GM19395 (cell line): ENCODE results near the gene SIX4.
"Not testable (repeated sequence)": the region's sequence is repeated elsewhere in the genome, so short reads cannot be mapped to it uniquely, and the experiment has no call there.

Experiments used
- ATAC-seq: cut with Tn5 transposase; IDR thresholded peaks from one replicate; pipeline ENCODE4 v1.9.1; 2021; ENCODE audit warnings: mild to moderate bottlenecking, moderate library complexity; ENCODE audit not compliant: unreplicated experiment

Gene SIX4

DNA sequence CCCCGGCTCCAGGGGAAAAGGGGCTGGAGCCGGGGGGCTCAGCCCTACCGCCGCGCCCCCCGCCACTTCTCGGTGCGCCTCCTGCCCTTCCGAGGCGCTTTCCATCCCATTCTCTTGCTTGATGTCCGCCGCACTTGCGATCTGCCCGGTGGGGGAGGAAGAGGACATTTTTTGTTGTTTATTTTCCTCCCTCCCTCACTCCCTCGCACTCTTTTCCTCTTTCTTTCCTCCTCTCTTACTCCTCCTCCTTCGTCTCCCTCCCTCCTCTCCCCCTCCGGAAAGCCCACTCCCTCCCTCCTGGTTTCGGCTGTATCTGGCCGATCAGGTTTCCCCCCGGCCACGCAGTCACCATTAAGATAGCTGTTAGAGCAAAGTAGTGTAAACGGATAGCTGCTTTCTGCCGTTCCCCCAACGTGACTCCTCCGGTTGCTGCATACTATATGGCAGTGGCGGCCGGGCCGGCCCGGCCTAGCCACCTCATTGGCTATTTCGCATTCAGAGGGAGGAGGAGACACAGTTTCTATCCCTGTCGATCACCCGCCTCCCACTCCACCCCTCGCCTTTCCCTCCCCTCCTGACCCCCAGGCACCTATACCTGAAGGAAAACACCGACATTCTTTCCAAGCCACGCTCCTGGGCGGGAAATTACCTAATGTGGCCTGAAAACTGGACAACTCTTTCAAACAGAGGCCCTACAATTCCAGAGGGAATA lies at the start of gene SIX4:
Gene SIX4, minus strand, starts transcription at position 445 of the 712 bp plus-strand sequence. Its CDS starts 277 bp downstream, at position 168.
- ATAC-seq: no peak

- ATAC-seq: peak; percentile 75
Measured at GRCh38 chr14:60773558-60773957, 49.4 kb upstream of the SIX4 start.

DNA sequence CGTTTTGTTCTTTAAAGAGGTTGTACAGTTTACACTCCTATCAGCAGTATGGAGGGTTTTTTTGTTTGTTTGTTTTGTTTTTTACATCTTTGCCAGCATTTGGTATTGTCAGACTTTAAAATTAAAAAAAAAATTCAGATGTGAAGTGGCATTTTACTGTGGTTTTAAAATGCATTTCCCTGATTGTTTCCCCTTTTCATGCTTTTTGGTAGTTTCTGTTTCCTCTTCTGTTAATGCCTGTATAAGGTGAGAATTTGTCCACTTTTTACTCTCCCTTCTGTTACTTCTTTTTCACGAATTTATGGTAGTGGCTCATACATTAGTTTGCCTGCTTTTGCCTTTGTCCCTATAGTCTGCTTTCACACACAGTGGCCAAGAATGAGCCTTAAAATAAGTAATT lies 47.0 kb upstream of the SIX4 start:
- no peak for ATAC-seq

- ATAC-seq: no peak
Measured at GRCh38 chr14:60768602-60769001, 44.5 kb upstream of the SIX4 start.

DNA sequence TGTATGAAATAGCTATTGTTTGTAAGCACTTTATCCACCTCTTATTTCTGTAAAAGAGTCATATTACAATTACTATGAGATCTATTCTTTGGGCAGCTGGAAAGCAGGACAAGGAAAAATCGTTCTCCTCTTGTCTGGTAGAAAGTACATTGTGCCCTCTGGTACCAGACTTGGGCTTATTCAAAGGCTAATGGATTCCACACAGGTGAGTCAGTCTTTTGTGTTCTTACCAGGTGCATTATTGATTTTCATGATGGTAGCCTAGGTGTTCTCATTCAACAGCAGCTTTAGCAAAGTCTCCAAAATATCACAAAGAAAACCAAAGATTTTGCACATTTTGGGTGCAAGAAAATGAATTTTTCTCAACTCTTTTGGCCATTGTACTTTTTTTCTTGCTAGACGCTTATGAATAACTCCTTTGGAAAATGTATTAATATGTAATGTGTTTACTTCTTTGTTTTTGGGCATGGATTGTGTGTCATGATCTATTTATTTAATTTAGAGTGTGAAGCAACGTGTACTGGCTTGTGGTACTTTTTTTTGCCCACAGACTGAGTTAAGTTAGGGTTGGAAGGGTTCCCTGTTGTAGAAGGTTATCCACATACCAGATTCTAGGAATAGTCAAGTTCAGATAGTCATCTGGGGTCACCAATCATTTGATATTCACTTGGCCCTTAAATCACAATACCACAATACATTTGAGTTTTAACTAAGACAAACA lies 36.7 kb upstream of the SIX4 start:
- ATAC-seq: no peak

DNA sequence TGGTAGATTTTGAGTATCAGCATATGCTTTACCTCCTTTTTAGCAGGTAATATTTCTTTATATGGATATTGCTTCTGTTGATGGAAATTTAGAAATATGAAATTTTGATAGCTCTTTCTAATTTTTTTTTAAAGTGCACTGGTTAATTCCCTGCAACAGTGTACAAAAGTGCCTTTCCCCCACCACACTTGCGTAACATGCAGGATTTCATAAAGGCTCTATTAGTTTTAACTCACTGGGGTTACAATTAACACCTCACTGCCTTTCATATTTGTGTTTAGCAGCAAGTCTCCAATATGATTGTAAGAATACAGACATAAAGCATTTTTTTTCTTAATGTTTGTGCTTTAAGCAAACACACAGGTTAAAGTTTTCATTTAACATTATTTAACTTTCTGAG lies 36.1 kb upstream of the SIX4 start:
- ATAC-seq: no peak

DNA sequence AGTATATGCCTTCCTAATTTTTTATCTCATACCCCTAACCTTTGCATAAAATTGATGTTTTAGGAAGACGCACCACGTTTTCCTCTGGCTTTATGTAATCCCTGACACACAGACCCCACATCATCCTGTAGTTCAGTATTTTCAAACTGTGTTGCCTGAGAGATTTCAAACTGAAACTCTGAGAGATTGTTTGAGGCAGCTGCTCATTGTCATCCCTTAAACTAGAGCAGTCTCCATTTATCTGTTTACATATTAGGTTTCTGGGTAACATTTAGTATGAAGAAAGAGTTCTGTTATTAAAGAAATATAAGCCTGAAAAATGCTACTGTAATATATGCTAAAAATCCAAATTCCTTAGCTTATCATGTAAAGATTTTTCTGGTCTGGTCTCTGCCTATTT lies 34.7 kb upstream of the SIX4 start:
- peak; percentile 49 for ATAC-seq

GRCh38 chr14:60757567-60758002 lies 33.4 kb upstream of the SIX4 start:
- ATAC-seq: no peak

- ATAC-seq: no peak
Measured at GRCh38 chr14:60756847-60757246, 32.7 kb upstream of the SIX4 start.

GRCh38 chr14:60753264-60754119 lies 29.3 kb upstream of the SIX4 start:
- peak; percentile 98 for ATAC-seq

- ATAC-seq: no peak
Measured at GRCh38 chr14:60744566-60744965, 20.4 kb upstream of the SIX4 start.

GRCh38 chr14:60738843-60739508 lies 14.8 kb upstream of the SIX4 start:
- no peak for ATAC-seq

DNA sequence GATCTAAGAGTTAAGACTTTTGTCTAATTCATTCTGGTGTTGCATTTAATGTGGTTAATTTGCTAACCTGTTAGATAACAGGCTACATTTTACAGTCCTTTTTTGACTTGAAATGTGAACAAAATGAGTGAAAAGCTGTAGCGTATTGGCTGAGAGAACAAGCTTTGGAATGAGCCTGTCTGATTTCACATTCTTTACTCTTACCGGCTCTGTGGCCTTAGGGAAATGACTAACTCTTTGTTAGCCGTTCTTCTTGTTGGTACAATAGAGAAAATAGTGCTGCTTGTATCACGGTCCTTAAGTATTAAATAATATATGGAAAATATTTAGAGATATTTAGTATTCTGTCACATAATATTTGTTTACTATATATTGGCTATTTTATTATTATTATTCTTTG lies 12.3 kb upstream of the SIX4 start:
- no peak for ATAC-seq

DNA sequence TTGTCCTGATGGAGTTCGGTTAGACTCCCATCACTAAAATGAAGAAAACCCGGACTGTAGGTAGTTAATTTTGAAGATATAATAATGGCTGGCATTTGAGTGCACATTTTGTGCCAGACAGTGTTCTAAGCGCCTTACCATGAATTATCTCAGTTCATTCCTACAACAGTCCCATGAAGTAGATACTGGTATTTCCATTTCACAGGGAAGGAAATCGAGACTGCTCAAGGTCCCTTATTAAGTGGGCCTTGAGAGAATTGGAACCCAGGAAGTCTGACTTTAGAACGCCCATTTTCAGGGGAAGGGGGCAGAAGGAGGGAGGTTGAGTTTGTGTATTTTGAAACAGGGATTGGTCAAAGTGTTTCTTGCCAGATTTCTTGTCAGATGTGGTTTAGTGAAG lies 11.3 kb upstream of the SIX4 start:
- ATAC-seq: no peak

- peak; percentile 96 for ATAC-seq
Measured at GRCh38 chr14:60734465-60735242, 10.5 kb upstream of the SIX4 start, which contains the start of gene MNAT1. Gene MNAT1 (plus strand): TSS chr14:60734761. CDS start chr14:60734863, 102 bp downstream.

DNA sequence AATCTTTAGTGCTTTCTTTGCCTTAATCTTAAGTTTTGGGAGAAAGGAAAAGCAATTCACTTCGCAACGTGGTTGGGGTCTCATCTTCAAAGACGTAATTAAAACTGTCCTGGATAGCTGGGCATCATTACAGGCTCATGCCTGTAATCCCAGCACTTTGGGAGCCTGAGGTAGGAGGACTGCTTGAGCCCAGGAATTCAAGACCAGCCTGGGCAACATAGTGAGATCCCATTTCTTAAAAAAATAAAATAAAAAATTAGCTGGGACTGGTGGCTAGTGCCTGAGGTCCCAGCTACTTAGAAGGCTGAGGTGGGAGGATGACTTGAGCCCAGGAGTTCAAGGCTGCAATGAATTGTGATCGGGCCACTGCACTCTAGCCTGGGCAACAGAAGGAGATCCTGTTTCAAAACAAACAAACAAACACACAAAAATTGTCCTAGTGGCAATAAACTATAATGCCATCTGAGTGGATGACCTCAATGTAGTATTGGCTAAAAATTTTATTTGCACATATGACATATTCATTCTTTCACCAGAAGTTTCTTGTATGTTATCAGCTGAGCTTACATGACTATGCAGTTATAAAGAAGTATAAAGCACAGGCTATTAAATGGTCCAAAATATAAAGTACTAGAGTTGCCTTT lies 8.8 kb upstream of the SIX4 start:
- ATAC-seq: no peak

DNA sequence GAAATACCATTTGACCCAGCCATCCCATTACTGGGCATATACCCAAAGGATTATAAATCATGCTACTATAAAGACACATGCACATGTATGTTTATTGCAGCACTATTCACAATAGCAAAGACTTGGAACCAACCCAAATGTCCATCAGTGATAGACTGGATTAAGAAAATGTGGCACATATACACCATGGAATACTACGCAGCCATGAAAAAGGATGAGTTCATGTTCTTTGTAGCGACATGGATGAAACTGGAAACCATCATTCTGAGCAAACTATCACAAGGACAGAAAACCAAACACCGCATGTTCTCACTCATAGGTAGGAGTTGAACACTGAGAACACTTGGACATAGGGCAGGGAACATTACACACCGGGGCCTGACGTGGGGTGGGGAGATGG lies 7.1 kb upstream of the SIX4 start:
- ATAC-seq: not testable (repeated sequence)

DNA sequence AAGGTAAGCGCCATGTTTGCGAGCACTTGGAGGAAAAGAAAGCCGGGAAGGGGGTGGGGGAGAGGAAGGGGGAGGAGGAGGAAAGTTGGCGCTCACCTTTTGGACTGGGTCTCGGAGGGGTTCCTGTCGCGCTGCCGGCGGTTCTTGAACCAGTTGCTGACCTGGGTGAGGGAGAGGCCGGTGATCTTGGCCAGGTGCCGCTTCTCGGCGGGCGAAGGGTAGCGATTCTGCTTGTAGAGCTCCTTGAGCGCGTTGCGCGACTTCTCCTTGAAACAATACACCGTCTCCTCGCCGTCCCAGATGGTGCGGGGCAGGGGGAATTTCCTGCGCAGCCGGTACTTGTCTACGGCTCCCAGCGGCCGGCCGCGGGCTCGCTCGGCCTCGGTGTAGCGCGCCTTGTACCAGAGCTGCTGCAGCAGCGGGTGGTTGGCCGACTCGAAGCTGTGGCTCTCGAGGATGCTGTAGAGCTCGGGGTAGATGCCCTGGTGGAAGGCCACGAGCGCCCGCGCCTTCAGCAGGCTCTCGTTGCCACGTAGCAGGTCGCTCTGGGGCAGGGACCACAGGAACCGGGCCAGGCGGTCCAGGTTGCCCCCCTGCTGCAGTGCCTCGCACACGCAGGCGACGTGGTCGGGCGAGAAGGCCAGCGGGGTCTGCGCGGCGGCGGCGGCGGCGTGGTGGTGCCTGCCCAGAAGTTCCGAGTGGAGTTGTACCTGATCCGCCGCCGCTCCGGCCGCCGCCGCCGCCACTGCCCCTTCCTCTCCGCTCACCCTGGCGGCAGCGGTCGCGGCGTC lies 840 bp downstream of the SIX4 start:
- no peak for ATAC-seq
